BLaER1 treated with 17β-estradiol and CSF1 and Interleukin-3, amounts not matched to agents 10 nM and 100 nM (cell line): ENCODE data around the gene LRRC37A2.
"Not testable (repeated sequence)": the region's sequence is repeated elsewhere in the genome, so short reads cannot be mapped to it uniquely, and the experiment has no call there.

Experiments
- H3K27ac ChIP-seq, 11 experiments: shearing (Covaris generic); formaldehyde crosslinking; 2 replicates each; pipeline ENCODE4 v1.8.1; 2022
- H3K27me3 ChIP-seq, 11 experiments: shearing (Covaris generic); formaldehyde crosslinking; 2 replicates each; pipeline ENCODE4 v1.8.1; 2022
- H3K36me3 ChIP-seq, 11 experiments: shearing (Covaris generic); formaldehyde crosslinking; 2 replicates each; pipeline ENCODE4 v1.8.1; 2022
- H3K4me1 ChIP-seq, 10 experiments: shearing (Covaris generic); formaldehyde crosslinking; 2 replicates each; pipeline ENCODE4 v1.8.1; 2022
- H3K4me2 ChIP-seq, 11 experiments: shearing (Covaris generic); formaldehyde crosslinking; 2 replicates each; pipeline ENCODE4 v1.8.1; 2022
- H3K4me3 ChIP-seq, 10 experiments: shearing (Covaris generic); formaldehyde crosslinking; 2 replicates each; pipeline ENCODE4 v1.8.1; 2022
- H3K9ac ChIP-seq, 11 experiments: shearing (Covaris generic); formaldehyde crosslinking; 2 replicates each; pipeline ENCODE4 v1.8.1; 2022
- H3K9me3 ChIP-seq, 11 experiments: shearing (Covaris generic); formaldehyde crosslinking; replicated peaks in 1 of 11; 2 replicates each; pipeline ENCODE4 v1.8.1; 2022
- H4K20me1 ChIP-seq, 11 experiments: shearing (Covaris generic); formaldehyde crosslinking; 2 replicates each; pipeline ENCODE4 v1.8.1; 2022

LRRC37A2 gene

GRCh38 chr17:46571796-46572195 lies 59.5 kb downstream of the LRRC37A2 start:
- H3K9me3 ChIP-seq, H3K4me1 ChIP-seq, H3K4me2 ChIP-seq, H3K4me3 ChIP-seq, H3K27me3 ChIP-seq, H3K9ac ChIP-seq, H4K20me1 ChIP-seq, H3K36me3 ChIP-seq, H3K27ac ChIP-seq: not testable (repeated sequence)

DNA sequence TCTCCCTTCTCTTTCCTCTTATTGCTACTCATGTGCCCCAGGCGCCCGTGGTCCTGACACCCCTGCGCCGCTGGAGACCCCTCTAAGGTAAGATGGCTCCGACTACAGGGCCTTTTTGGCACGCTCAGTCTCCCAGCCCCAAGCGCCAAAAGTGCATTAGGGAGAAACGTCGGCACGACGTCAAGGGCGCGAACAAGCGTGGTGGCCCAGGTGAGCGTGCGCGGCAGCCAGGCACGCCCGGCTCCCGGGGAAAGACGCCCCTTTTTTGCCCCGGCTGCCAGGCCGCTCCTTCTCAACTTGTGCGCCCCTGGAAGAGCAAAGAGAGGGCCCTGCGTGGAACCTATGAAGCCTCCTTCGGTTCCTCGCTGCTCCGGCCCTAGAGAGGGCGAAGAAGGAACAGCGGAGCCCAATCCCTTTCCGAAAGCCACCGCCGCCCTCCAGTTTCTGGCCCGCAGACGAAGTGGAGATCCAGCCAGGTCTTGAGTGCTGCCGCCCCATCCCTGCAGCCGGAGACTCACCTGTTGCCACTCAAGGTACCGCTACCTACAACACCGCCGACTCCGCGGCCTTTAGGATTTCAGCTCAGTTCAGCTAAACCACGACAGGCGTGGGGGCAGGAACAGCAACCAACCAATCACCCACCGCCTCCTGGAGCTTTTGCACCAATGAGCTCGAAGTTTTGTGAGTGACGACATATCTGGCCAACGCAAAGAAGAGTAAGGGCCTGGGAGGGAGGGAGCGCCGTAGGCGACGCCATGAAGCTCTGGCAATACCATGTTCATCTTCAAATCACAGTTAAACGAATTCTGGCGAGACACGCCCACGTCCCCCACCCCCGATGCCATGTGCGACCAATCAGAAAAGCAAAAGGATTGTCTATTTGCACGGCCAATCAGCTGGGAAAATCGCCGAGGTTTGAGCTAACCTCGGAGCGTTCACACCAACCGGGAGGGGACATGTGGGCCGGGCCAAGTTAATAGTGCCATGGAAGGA lies 67.1 kb downstream of the LRRC37A2 start, which contains the start of gene ARL17A:
ARL17A (minus strand) TSS at position 609 of the 993 bp plus-strand sequence. CDS start 3,369 bp downstream, outside the sequence.
- H3K27me3 ChIP-seq, H3K4me2 ChIP-seq, H4K20me1 ChIP-seq, H3K9ac ChIP-seq, H3K36me3 ChIP-seq, H3K9me3 ChIP-seq, H3K4me1 ChIP-seq: not testable (repeated sequence)
- H3K27ac ChIP-seq: peak within 1 kb of the TSS in 3 of 11 experiments; percentile 20 to 47 (median 38); a peak in 3 of 22 replicates
- peak within 1 kb of the TSS in 2 of 10 experiments; percentile 20 to 41; a peak in 1 of 20 replicates for H3K4me3 ChIP-seq

DNA sequence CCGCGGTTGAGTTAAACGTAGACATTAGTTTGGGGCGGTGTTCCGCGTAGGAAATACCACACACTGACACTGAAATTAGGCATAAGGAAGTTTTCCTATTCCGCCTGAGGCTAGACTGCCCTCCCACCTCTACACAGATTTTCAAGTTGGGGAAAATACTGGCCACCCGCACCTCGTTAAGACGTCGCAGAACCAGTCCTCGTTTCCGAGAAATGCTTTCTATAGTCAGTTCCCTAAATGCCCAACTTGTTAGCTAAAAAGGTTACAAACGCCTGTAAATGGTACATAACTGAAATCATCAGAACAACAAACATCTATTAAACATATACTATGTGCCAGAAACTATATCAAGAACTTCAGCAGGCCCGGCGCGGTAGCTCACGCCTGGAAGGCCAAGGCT lies 67.8 kb downstream of the LRRC37A2 start:
- H3K4me2 ChIP-seq, H3K9ac ChIP-seq: not testable (repeated sequence)
- peak overlapping the region in 3 of 11 experiments; percentile 20 to 47 (median 38); a peak in 3 of 22 replicates for H3K27ac ChIP-seq

GRCh38 chr17:46585444-46585843 lies 73.2 kb downstream of the LRRC37A2 start:
- H3K9me3 ChIP-seq, H3K4me1 ChIP-seq, H4K20me1 ChIP-seq, H3K36me3 ChIP-seq, H3K4me3 ChIP-seq, H3K4me2 ChIP-seq, H3K9ac ChIP-seq, H3K27me3 ChIP-seq, H3K27ac ChIP-seq: not testable (repeated sequence)

More for the DNA sequence above, 67.8 kb downstream of the LRRC37A2 start:
- H3K36me3 ChIP-seq, H4K20me1 ChIP-seq, H3K9me3 ChIP-seq, H3K27me3 ChIP-seq, H3K4me1 ChIP-seq: not testable (repeated sequence)
- H3K4me3 ChIP-seq: peak overlapping the region in 2 of 10 experiments; percentile 20 to 41; a peak in 1 of 20 replicates

DNA sequence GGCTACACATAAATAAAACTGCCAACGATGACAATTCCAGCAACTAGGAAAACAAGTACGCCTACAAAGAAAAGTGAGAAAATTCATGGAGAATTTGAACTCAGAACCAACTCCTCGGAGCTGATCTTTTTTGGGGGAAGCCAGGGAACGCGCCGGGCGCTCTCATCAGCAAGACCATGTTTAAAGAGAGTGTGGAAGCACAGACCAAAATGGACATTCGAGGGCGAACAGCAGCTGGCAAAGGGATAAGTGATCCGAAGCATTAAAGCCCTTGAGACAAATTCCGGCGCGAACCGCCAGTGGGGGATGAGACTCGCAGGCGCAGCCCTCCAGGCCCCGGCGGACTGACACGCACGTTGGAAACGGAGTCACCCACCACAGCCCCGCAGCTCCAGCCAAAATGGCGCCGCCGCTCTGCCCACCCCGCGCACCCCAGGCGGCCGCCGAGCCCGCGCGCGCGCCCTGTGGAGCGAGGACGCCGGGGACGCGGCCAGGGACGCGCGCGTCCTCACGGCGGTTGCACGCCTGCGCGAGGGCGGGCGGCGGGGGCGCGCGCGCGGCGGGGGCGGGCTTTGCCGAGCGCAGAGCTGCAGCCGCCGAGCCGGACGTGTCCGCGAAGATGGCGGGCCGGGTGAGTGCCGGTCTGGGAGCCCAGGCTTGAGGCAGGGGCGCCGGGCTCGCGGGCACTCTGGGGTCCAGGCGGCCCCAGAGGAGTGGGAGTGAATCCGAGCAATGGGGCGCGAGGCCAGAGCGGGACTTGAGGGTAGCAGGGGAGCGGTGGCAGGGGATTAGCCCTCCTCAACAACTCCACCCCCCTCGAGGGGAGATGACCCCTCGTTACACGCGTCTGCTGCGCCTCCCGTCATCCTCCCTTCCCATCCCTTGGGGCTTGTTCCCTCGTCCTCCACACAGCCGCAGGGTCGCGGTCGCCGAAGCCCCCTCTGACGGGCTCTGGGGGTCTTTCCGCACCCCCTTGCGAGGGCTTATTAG lies 78.2 kb downstream of the LRRC37A2 start, which contains the start of gene NSF:
NSF (plus strand) TSS at position 513 of the 990 bp plus-strand sequence; CDS start at position 620, 107 bp downstream.
- not testable (repeated sequence) for H3K4me2 ChIP-seq, H3K9me3 ChIP-seq, H4K20me1 ChIP-seq, H3K4me1 ChIP-seq, H3K36me3 ChIP-seq, H3K9ac ChIP-seq, H3K4me3 ChIP-seq, H3K27ac ChIP-seq, H3K27me3 ChIP-seq

- H3K9ac ChIP-seq, H3K9me3 ChIP-seq, H3K4me3 ChIP-seq, H3K27me3 ChIP-seq, H3K36me3 ChIP-seq, H3K4me1 ChIP-seq, H3K4me2 ChIP-seq, H4K20me1 ChIP-seq, H3K27ac ChIP-seq: not testable (repeated sequence)
These were observed 79.1 kb downstream of the LRRC37A2 start for GRCh38 chr17:46591332-46591731.

DNA sequence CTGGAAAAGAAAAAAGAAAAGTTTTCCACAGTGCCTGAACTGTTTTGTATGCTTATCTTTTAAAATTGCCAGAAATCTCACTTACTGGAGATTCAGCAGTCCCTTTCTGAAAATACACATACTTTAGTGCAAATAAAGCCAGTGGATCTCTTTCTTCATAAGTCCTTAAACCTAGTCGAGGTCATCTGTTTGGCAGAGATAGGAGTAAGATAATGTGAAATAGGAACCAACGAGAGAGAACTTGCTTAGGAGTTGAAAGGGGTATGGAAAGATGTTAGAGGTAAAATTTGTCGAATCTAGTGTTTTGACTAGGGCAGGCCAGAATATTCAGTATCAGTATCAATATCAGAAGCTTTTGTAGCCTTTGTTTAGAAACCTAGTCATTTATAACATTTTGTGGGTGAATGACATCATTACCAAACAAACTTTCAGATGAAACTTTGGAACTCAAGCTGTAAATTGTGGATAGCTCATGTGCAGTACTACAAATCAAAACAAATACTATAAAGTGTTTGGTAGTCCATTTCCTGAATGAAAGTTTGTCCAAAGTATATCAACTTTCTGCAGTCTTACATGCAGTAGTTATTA lies 86.2 kb downstream of the LRRC37A2 start:
- H3K9me3 ChIP-seq, H3K36me3 ChIP-seq, H3K4me2 ChIP-seq, H3K4me3 ChIP-seq, H3K27me3 ChIP-seq, H3K27ac ChIP-seq, H3K9ac ChIP-seq, H4K20me1 ChIP-seq, H3K4me1 ChIP-seq: not testable (repeated sequence)

DNA sequence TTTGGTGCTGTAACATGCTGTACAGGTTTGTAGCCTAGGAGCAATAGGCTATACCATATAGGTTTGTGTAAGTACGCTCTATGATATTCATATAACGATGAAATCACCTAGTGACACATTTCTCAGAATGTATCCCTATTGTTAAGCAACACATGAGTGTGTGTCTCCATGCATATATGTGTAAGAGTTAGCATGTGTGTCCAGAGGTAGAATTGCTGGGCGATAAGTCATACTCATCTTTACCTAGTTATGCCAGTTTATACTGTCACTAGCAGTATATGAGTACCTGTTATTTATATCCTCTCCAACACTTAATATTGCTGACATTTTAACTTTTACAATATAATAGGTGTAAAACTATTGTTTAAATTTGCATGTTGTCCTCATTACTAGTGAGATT lies 88.5 kb downstream of the LRRC37A2 start:
- not testable (repeated sequence) for H4K20me1 ChIP-seq, H3K9ac ChIP-seq, H3K4me2 ChIP-seq, H3K4me3 ChIP-seq, H3K9me3 ChIP-seq, H3K27me3 ChIP-seq, H3K27ac ChIP-seq, H3K36me3 ChIP-seq, H3K4me1 ChIP-seq

DNA sequence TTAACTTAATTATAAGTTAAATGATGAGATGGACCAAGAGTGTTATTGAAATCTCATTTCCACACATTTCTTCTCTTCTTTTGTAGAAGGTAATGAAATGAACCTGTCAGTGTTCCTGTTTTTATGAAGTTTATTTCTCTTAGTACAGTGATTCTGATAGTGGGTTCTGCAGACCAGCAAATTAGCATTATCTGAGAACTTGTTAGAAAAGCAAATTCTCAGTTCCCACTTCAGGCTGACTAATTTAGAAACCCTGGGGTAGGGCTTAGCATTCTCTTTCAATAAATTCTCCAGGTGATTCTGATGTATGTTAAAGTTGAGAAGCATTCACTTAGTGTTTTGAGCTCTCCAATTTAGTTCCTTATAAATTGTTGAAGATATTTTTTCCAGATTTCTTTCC lies 90.9 kb downstream of the LRRC37A2 start:
- H3K4me1 ChIP-seq, H4K20me1 ChIP-seq, H3K27me3 ChIP-seq, H3K27ac ChIP-seq, H3K4me3 ChIP-seq, H3K4me2 ChIP-seq, H3K9ac ChIP-seq, H3K36me3 ChIP-seq, H3K9me3 ChIP-seq: not testable (repeated sequence)
